ENCODE measurements around the gene UBE2L6. TPM values are rescaled to one million over a fixed set of nuclear protein-coding genes. Genes with fewer than 3 reads are reported as not detected.

The UBE2L6 gene
- total and polyA plus RNA-seq, 8 donors = 56.1 to 109 (median 63.8) TPM

- Histone ChIP-seq H3K36me3 (peaks cover 0 to 92% of the 10 kb centered on the region in 2 donors), H3K4me3 (no peak overlapping the region), H3K9me3 (no peaks in the 10 kb centered on the region), H3K27me3 (no peaks in the 10 kb centered on the region), H3K4me1 (peaks cover 0 to 5% of the 10 kb centered on the region in 2 donors), H3K27ac (no peak overlapping the region)
- intact Hi-C loops (cut with DNase I) = no loop called here
- no peak for DNase-seq
- TF ChIP-seq, protein P1, sequence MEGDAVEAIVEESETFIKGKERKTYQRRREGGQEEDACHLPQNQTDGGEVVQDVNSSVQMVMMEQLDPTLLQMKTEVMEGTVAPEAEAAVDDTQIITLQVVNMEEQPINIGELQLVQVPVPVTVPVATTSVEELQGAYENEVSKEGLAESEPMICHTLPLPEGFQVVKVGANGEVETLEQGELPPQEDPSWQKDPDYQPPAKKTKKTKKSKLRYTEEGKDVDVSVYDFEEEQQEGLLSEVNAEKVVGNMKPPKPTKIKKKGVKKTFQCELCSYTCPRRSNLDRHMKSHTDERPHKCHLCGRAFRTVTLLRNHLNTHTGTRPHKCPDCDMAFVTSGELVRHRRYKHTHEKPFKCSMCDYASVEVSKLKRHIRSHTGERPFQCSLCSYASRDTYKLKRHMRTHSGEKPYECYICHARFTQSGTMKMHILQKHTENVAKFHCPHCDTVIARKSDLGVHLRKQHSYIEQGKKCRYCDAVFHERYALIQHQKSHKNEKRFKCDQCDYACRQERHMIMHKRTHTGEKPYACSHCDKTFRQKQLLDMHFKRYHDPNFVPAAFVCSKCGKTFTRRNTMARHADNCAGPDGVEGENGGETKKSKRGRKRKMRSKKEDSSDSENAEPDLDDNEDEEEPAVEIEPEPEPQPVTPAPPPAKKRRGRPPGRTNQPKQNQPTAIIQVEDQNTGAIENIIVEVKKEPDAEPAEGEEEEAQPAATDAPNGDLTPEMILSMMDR (IDR thresholded peaks at IDR 0.05) = no peak
- no peak for ATAC-seq
Observed at GRCh38 chr11:57549983-57550382, 17.5 kb downstream of the UBE2L6 start.

- TF ChIP-seq, protein P1 (IDR thresholded peaks at IDR 0.05) = no peak
- Histone ChIP-seq H3K27ac (peak overlapping the region in 1 of 2 donors; percentile 13), H3K4me3 (no peak overlapping the region), H3K36me3 (peaks cover 0 to 71% of the 10 kb centered on the region in 2 donors), H3K9me3 (no peaks in the 10 kb centered on the region), H3K4me1 (peaks cover 0 to 5% of the 10 kb centered on the region in 2 donors), H3K27me3 (no peaks in the 10 kb centered on the region)
- ATAC-seq (peak; percentile 19), DNase-seq (no peak)
- intact Hi-C loops (cut with DNase I) = no loop called here
Observed at GRCh38 chr11:57547854-57548377, 19.6 kb downstream of the UBE2L6 start.

- DNase-seq (no peak), ATAC-seq (no peak)
- Histone ChIP-seq H3K27ac (no peak overlapping the region), H3K36me3 (peaks cover 0 to 61% of the 10 kb centered on the region in 2 donors), H3K4me1 (peaks cover 0 to 5% of the 10 kb centered on the region in 2 donors), H3K27me3 (no peaks in the 10 kb centered on the region), H3K4me3 (no peak overlapping the region), H3K9me3 (no peaks in the 10 kb centered on the region)
- TF ChIP-seq, protein P1 (IDR thresholded peaks at IDR 0.05) = no peak
- intact Hi-C loops (cut with DNase I) = no loop called here
Observed at GRCh38 chr11:57546869-57547475, 20.5 kb downstream of the UBE2L6 start.

DNA sequence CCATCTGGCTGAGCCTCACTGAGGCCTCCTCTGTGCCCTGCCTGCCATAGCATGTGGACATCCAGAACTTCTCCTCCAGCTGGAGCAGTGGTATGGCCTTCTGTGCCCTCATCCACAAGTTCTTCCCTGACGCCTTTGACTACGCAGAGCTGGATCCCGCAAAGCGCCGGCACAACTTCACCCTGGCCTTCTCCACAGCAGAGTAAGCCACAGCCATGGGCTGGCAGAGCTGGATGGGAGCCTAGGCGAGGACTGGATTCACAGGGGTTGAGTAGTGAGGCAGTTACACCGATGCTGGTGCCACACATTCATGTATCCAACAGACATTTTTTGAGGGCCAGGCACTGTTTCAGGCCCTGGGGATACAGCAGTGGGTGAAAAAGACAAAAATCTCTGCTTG lies 21.0 kb downstream of the UBE2L6 start:
- no peak for ATAC-seq

DNA sequence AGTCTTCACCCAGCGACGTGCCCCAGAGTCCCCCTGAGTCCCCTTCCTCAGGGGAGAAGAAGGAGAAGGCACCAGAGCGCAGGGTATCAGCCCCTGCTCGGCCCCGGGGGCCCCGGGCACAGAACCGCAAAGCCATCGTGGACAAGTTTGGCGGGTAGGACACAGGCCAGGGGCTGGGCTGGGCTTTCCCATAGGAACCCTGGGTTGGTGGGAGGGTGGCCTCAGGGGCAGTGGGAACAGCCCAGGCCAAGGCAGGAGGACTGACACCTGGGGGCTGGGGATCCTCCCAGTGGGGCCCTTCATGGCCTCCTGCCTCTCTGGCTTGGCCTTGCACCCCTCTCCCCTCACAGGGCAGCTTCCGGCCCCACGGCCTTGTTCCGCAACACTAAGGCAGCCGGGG lies 21.6 kb downstream of the UBE2L6 start:
- no peak overlapping the region for H3K4me3 ChIP-seq
- TF ChIP-seq, protein P1 (IDR thresholded peaks at IDR 0.05) = no peak
- no peaks in the 10 kb centered on the region for H3K27me3 ChIP-seq
- H3K9me3 ChIP-seq = no peaks in the 10 kb centered on the region
- H3K36me3 ChIP-seq = peaks cover 0 to 51% of the 10 kb centered on the region in 2 donors
- no peak overlapping the region for H3K27ac ChIP-seq
- intact Hi-C loops (cut with DNase I) = no loop called here
- peaks cover 0 to 5% of the 10 kb centered on the region in 2 donors for H3K4me1 ChIP-seq
- no peak for ATAC-seq
- no peak for DNase-seq

More for the DNA sequence above, 21.0 kb downstream of the UBE2L6 start:
- H3K4me1 ChIP-seq = peaks cover 0 to 5% of the 10 kb centered on the region in 2 donors
- no peak overlapping the region for H3K27ac ChIP-seq
- H3K4me3 ChIP-seq = no peak overlapping the region
- DNase-seq = no peak
- no peaks in the 10 kb centered on the region for H3K27me3 ChIP-seq
- TF ChIP-seq, protein P1 (IDR thresholded peaks at IDR 0.05) = no peak
- H3K36me3 ChIP-seq = peaks cover 0 to 56% of the 10 kb centered on the region in 2 donors
- no peaks in the 10 kb centered on the region for H3K9me3 ChIP-seq
- intact Hi-C loops (cut with DNase I) = no loop called here
